T-cell (primary cell): Measurements from ENCODE around the gene RAB31. TPM values are rescaled to one million over a fixed set of nuclear protein-coding genes. Genes with fewer than 3 reads are reported as not detected.

Experiments
- ATAC-seq, 4 experiments: fragments of 200-7000 bp in 3 of 4; fragments of 150-1000 bp in 1 of 4; cut with Tn5 transposase; replicated peaks in 1 of 4; 1 replicate in 3 of 4; 2 replicates in 1 of 4; pipeline ENCODE4 v1.10.0; 2021; ENCODE audit warnings: moderate library complexity in 3 of 4, mild to moderate bottlenecking in 2 of 4, moderate number of reproducible peaks in 1 of 4
- CTCF ChIA-PET, 2 donors: fragments of 300-600 bp; sonication (Branson Sonifier 250); formaldehyde crosslinking; loops; one replicate each; lab custom pipeline; 2022; ENCODE audit warnings: antibody characterized with exemption in 2 of 2; lab: Charles Lee
- POLR2A ChIA-PET, 2 donors: fragments of 300-600 bp; sonication (Branson Sonifier 250); formaldehyde crosslinking; loops; one replicate each; lab custom pipeline; 2022; ENCODE audit warnings: antibody characterized with exemption in 2 of 2; lab: Charles Lee
- DNase-seq, 35 experiments: peaks; one replicate each; pipeline versions ENCODE4 v3.0.0 to v3.0.0-alpha.2; 2013 to 2023
- H3K27ac ChIP-seq: one replicate; pipeline ENCODE4 v1.5.1; 2013; ENCODE audit warnings: low read length
- H3K27me3 ChIP-seq, 2 experiments: replicated peaks in 1 of 2; 1 replicate in 1 of 2; 2 replicates in 1 of 2; pipeline versions ENCODE4 v1.6.1 to v1.7.0; 2013; ENCODE audit warnings: low read length in 1 of 2, mixed read lengths in 1 of 2; ENCODE audit not compliant: control insufficient read depth in 2 of 2, insufficient read depth in 2 of 2; ENCODE audit errors: extremely low read depth in 1 of 2
- H3K36me3 ChIP-seq, 2 donors: 1 replicate in 1 of 2; 2 replicates in 1 of 2; pipeline versions ENCODE4 v1.6.1 to v1.7.0; 2013; ENCODE audit warnings: low read length in 1 of 2; ENCODE audit not compliant: control insufficient read depth in 2 of 2, insufficient read depth in 1 of 2; ENCODE audit errors: extremely low read depth in 1 of 2
- H3K4me1 ChIP-seq, 2 experiments: 1 replicate in 1 of 2; 2 replicates in 1 of 2; pipeline versions ENCODE4 v1.6.1 to v1.7.0; 2013; ENCODE audit warnings: low read length in 2 of 2, mixed read lengths in 1 of 2; ENCODE audit not compliant: insufficient read depth in 2 of 2, control insufficient read depth in 1 of 2; ENCODE audit errors: extremely low read depth in 1 of 2
- H3K4me3 ChIP-seq, 2 donors: 1 replicate in 1 of 2; 2 replicates in 1 of 2; pipeline versions ENCODE4 v1.5.1 to v1.7.0; 2013; ENCODE audit warnings: mild to moderate bottlenecking in 2 of 2, low read length in 1 of 2, moderate library complexity in 1 of 2; ENCODE audit not compliant: control insufficient read depth in 1 of 2; ENCODE audit errors: extremely low read depth in 1 of 2
- H3K9me3 ChIP-seq: 2 replicates; pipeline ENCODE4 v1.7.0; 2013
- H3K27ac Mint-ChIP-seq, 2 donors: one replicate each; pipeline ENCODE4 v1.8.0; 2020 to 2021; ENCODE audit warnings: mild to moderate bottlenecking in 2 of 2, mixed read lengths in 2 of 2
- H3K27me3 Mint-ChIP-seq, 2 donors: one replicate each; pipeline ENCODE4 v1.8.0; 2021 to 2022; ENCODE audit warnings: mixed read lengths in 2 of 2
- H3K36me3 Mint-ChIP-seq: one replicate; pipeline ENCODE4 v1.8.0; 2021; ENCODE audit warnings: mixed read lengths
- H3K4me1 Mint-ChIP-seq, 3 donors: one replicate each; pipeline ENCODE4 v1.8.0; 2020 to 2022; ENCODE audit warnings: mixed read lengths in 3 of 3, mild to moderate bottlenecking in 1 of 3
- H3K4me3 Mint-ChIP-seq, 3 donors: one replicate each; pipeline ENCODE4 v1.8.0; 2020 to 2022; ENCODE audit warnings: mild to moderate bottlenecking in 3 of 3, mixed read lengths in 3 of 3, moderate library complexity in 3 of 3
- H3K9me3 Mint-ChIP-seq, 3 donors: one replicate each; pipeline ENCODE4 v1.8.0; 2020 to 2022; ENCODE audit warnings: mixed read lengths in 3 of 3
- WGBS: methylation state at CpG from one replicate; pipeline ENCODE4 v1.1.5; 2013; ENCODE audit warnings: missing lambda C conversion rate; ENCODE audit not compliant: insufficient coverage; 5-methylcytosine and 5-hydroxymethylcytosine counted together
- total RNA-seq, 35 experiments: library from RNA in 6 of 35; stranded (reverse) in 6 of 35; fragments of 120-200 nt in 1 of 35; gene quantifications; one replicate each; pipeline versions ENCODE4 v1.2.1 to v1.2.4 and lab custom pipeline; 2013 to 2026

Gene RAB31
- total RNA-seq, 5 donors from 2014 or later (not counting 1 experiment from before 2014, with no cell fraction given): 0.60 to 2.0 (median 1.5) TPM

GRCh38 chr18:9877655-9878014, 169.5 kb downstream of the RAB31 start:
- no peak overlapping the region for H3K27ac Mint-ChIP-seq
- no peaks in the 10 kb centered on the region for H3K4me1 ChIP-seq
- H3K4me1 Mint-ChIP-seq: peaks cover 0 to 5% (median 3%) of the 10 kb centered on the region in 3 donors
- peaks cover 0 to 2% of the 10 kb centered on the region in 2 experiments for H3K27me3 ChIP-seq
- no peak overlapping the region for H3K4me3 Mint-ChIP-seq
- ChIA-PET POLR2A (no interaction called here), CTCF (no interaction called here)
- ATAC-seq (no peak), DNase-seq (no peak)
- no peak overlapping the region for H3K4me3 ChIP-seq
- H3K36me3 Mint-ChIP-seq: no peaks in the 10 kb centered on the region
- no peaks in the 10 kb centered on the region for H3K36me3 ChIP-seq
- H3K27me3 Mint-ChIP-seq: peaks cover 12 to 14% of the 10 kb centered on the region in 2 donors
- no peaks in the 10 kb centered on the region for H3K9me3 Mint-ChIP-seq
- H3K9me3 ChIP-seq: no peaks in the 10 kb centered on the region
- H3K27ac ChIP-seq: no peak overlapping the region

GRCh38 chr18:9878095-9878494, 170.0 kb downstream of the RAB31 start:
- Mint-ChIP-seq H3K4me1 (peaks cover 0 to 5% (median 3%) of the 10 kb centered on the region in 3 donors), H3K36me3 (no peaks in the 10 kb centered on the region), H3K27ac (no peak overlapping the region), H3K4me3 (no peak overlapping the region), H3K27me3 (peaks cover 12% of the 10 kb centered on the region in 2 donors), H3K9me3 (no peaks in the 10 kb centered on the region)
- CTCF ChIA-PET: no interaction called here
- POLR2A ChIA-PET: no interaction called here
- ATAC-seq (no peak), DNase-seq (no peak)
- Histone ChIP-seq H3K36me3 (no peaks in the 10 kb centered on the region), H3K9me3 (no peaks in the 10 kb centered on the region), H3K27me3 (no peaks in the 10 kb centered on the region), H3K27ac (no peak overlapping the region), H3K4me1 (no peaks in the 10 kb centered on the region), H3K4me3 (no peak overlapping the region)
- no CpG with 5 or more reads among the region's 1 CpG for WGBS

- H3K9me3 Mint-ChIP-seq: no peaks in the 10 kb centered on the region
- H3K27me3 ChIP-seq: no peaks in the 10 kb centered on the region
- no peak overlapping the region for H3K4me3 Mint-ChIP-seq
- no peaks in the 10 kb centered on the region for H3K4me1 ChIP-seq
- WGBS: 100% methylated on average over 2 of the region's 6 CpGs
- no peaks in the 10 kb centered on the region for H3K9me3 ChIP-seq
- H3K36me3 ChIP-seq: no peaks in the 10 kb centered on the region
- H3K4me1 Mint-ChIP-seq: peaks cover 0 to 5% (median 3%) of the 10 kb centered on the region in 3 donors
- DNase-seq (no peak), ATAC-seq (no peak)
- CTCF ChIA-PET: no interaction called here
- peaks cover 8 to 12% of the 10 kb centered on the region in 2 donors for H3K27me3 Mint-ChIP-seq
- H3K27ac Mint-ChIP-seq: no peak overlapping the region
- H3K27ac ChIP-seq: no peak overlapping the region
- no peaks in the 10 kb centered on the region for H3K36me3 Mint-ChIP-seq
- POLR2A ChIA-PET: no interaction called here
- H3K4me3 ChIP-seq: no peak overlapping the region
Measured at GRCh38 chr18:9878783-9879242, 170.7 kb downstream of the RAB31 start.

GRCh38 chr18:9884090-9884489, 176.0 kb downstream of the RAB31 start:
- ATAC-seq: no peak
- H3K4me3 Mint-ChIP-seq: no peak overlapping the region
- POLR2A ChIA-PET: no interaction called here

GRCh38 chr18:9884532-9885140, 176.5 kb downstream of the RAB31 start:
- H3K27ac Mint-ChIP-seq: no peak overlapping the region
- Histone ChIP-seq H3K27ac (no peak overlapping the region), H3K9me3 (no peaks in the 10 kb centered on the region), H3K4me1 (no peaks in the 10 kb centered on the region), H3K36me3 (no peaks in the 10 kb centered on the region), H3K27me3 (no peaks in the 10 kb centered on the region), H3K4me3 (no peak overlapping the region)
- CTCF ChIA-PET: interaction anchor here in 1 of 2 donors (0.6 kb wide), 1 partner anchor 152 kb away, joined by 3 read pairs; no protein-coding TSS in a partner anchor
- H3K4me3 Mint-ChIP-seq: no peak overlapping the region
- POLR2A ChIA-PET: no interaction called here
- 82% methylated on average over 4 of the region's 12 CpGs for WGBS
- no peak for ATAC-seq
- H3K36me3 Mint-ChIP-seq: no peaks in the 10 kb centered on the region
- H3K9me3 Mint-ChIP-seq: no peaks in the 10 kb centered on the region
- peaks cover 0 to 3% of the 10 kb centered on the region in 2 donors for H3K27me3 Mint-ChIP-seq
- DNase-seq: no peak
- no peaks in the 10 kb centered on the region for H3K4me1 Mint-ChIP-seq

More at GRCh38 chr18:9884090-9884489, 176.0 kb downstream of the RAB31 start:
- no peaks in the 10 kb centered on the region for H3K4me1 Mint-ChIP-seq
- H3K27ac Mint-ChIP-seq: no peak overlapping the region
- Histone ChIP-seq H3K27me3 (no peaks in the 10 kb centered on the region), H3K4me1 (no peaks in the 10 kb centered on the region), H3K4me3 (no peak overlapping the region), H3K9me3 (no peaks in the 10 kb centered on the region), H3K27ac (no peak overlapping the region), H3K36me3 (no peaks in the 10 kb centered on the region)
- no peaks in the 10 kb centered on the region for H3K36me3 Mint-ChIP-seq
- DNase-seq: no peak
- peaks cover 0 to 3% of the 10 kb centered on the region in 2 donors for H3K27me3 Mint-ChIP-seq
- CTCF ChIA-PET: interaction anchor here in 1 of 2 donors (0.6 kb wide), 1 partner anchor 153 kb away, joined by 3 read pairs; no protein-coding TSS in a partner anchor
- WGBS: 100% methylated on average over 1 of the region's 6 CpGs
- H3K9me3 Mint-ChIP-seq: no peaks in the 10 kb centered on the region

GRCh38 chr18:9885170-9886004, 177.3 kb downstream of the RAB31 start, which contains the start of gene TXNDC2:
Gene TXNDC2, plus strand, starts transcription at chr18:9885973. Its CDS starts 708 bp downstream, at chr18:9886681.
- Mint-ChIP-seq H3K27me3 (peaks cover 0 to 3% of the 10 kb centered on the region in 2 donors), H3K36me3 (no peaks in the 10 kb centered on the region), H3K27ac (no peak within 1 kb of the TSS), H3K4me1 (no peaks in the 10 kb centered on the region), H3K9me3 (no peaks in the 10 kb centered on the region), H3K4me3 (no peak within 1 kb of the TSS)
- H3K36me3 ChIP-seq: no peaks in the 10 kb centered on the region
- DNase-seq (no peak), ATAC-seq (no peak)
- no peaks in the 10 kb centered on the region for H3K4me1 ChIP-seq
- H3K27me3 ChIP-seq: no peaks in the 10 kb centered on the region
- H3K27ac ChIP-seq: no peak within 1 kb of the TSS
- 85% methylated on average over 5 of the region's 8 CpGs for WGBS
- CTCF ChIA-PET: no interaction called here
- POLR2A ChIA-PET: no interaction called here
- no peak within 1 kb of the TSS for H3K4me3 ChIP-seq
- H3K9me3 ChIP-seq: no peaks in the 10 kb centered on the region
